Brain microvascular endothelial cell (primary cell): ENCODE measurements around the gene ADAMTS14.

Source experiments
- DNase-seq: peaks from one replicate; pipeline ENCODE4 v3.0.0-alpha.2; 2020
- H3K27ac ChIP-seq: fragments of 250-450 bp; sonication (Bioruptor Pico); 2 replicates; pipeline ENCODE4 v1.5.1; 2020; ENCODE audit warnings: mild to moderate bottlenecking, moderate library complexity
- H3K27me3 ChIP-seq: fragments of 250-450 bp; sonication (Bioruptor Pico); replicated peaks from 2 replicates; pipeline ENCODE4 v1.5.1; 2020; ENCODE audit warnings: mild to moderate bottlenecking
- H3K36me3 ChIP-seq: fragments of 250-450 bp; sonication (Bioruptor Pico); replicated peaks from 2 replicates; pipeline ENCODE4 v1.5.1; 2020; ENCODE audit warnings: mild to moderate bottlenecking
- H3K4me3 ChIP-seq: 2 replicates; pipeline ENCODE4 v1.5.1; 2011; ENCODE audit warnings: low read depth, mild to moderate bottlenecking, control low read depth, low read length, moderate library complexity
- CTCF ChIP-seq: IDR thresholded peaks from 2 replicates; pipeline ENCODE4 v1.5.1; 2011; ENCODE audit warnings: low read depth, mild to moderate bottlenecking, moderate library complexity, low read length, control low read depth, inconsistent platforms; ENCODE audit errors: missing control alignments
- in situ Hi-C: cut with HindIII; loops from 2 replicates; pipeline ENCODE4 v1.10.0; 2017; ENCODE audit warnings: low sequenced_read_pairs, low pct_ligation_motif_present

The ADAMTS14 gene

GRCh38 chr10:70774810-70775678 lies 102.7 kb downstream of the ADAMTS14 start:
- in situ Hi-C loops, result loop anchor here (25.0 kb wide), 1 partner anchor 213 kb away; no protein-coding TSS in a partner anchor
- Histone ChIP-seq H3K27me3 (no peaks in the 10 kb centered on the region), H3K36me3 (no peaks in the 10 kb centered on the region), H3K27ac (no peak overlapping the region), H3K4me3 (no peak overlapping the region)
- TF ChIP-seq CTCF, result no peak
- no peak for DNase-seq

GRCh38 chr10:70775679-70776454 lies 103.6 kb downstream of the ADAMTS14 start:
- TF ChIP-seq CTCF, result no peak
- in situ Hi-C loops, result no loop called here
- no peak for DNase-seq
- Histone ChIP-seq H3K27me3 (no peaks in the 10 kb centered on the region), H3K4me3 (no peak overlapping the region), H3K36me3 (no peaks in the 10 kb centered on the region), H3K27ac (no peak overlapping the region)

GRCh38 chr10:70776455-70777005 lies 104.2 kb downstream of the ADAMTS14 start:
- no peaks in the 10 kb centered on the region for H3K27me3 ChIP-seq
- no peak overlapping the region for H3K27ac ChIP-seq
- TF ChIP-seq CTCF, result no peak
- no peaks in the 10 kb centered on the region for H3K36me3 ChIP-seq
- H3K4me3 ChIP-seq, result no peak overlapping the region
- in situ Hi-C loops, result no loop called here
- no peak for DNase-seq

GRCh38 chr10:70777063-70777875 lies 105.0 kb downstream of the ADAMTS14 start:
- no peak overlapping the region for H3K4me3 ChIP-seq
- H3K27me3 ChIP-seq, result no peaks in the 10 kb centered on the region
- in situ Hi-C loops, result no loop called here
- H3K36me3 ChIP-seq, result no peaks in the 10 kb centered on the region
- no peak for TF ChIP-seq CTCF
- no peak overlapping the region for H3K27ac ChIP-seq
- no peak for DNase-seq

- Histone ChIP-seq H3K27ac (no peak overlapping the region), H3K36me3 (no peaks in the 10 kb centered on the region), H3K27me3 (no peaks in the 10 kb centered on the region), H3K4me3 (no peak overlapping the region)
- in situ Hi-C loops, result no loop called here
- no peak for DNase-seq
- TF ChIP-seq CTCF, result no peak
These were observed 106.1 kb downstream of the ADAMTS14 start for GRCh38 chr10:70778267-70778924.
